Ishikawa (cell line): ENCODE data around the gene IP6K3.

Experiments used
- CEBPB ChIP-seq: IDR thresholded peaks from 2 replicates; pipeline ENCODE4 v1.6.1; 2012
- CREB1 ChIP-seq: IDR thresholded peaks from 2 replicates; pipeline ENCODE4 v1.6.1; 2012; ENCODE audit warnings: low read depth
- EGR1 ChIP-seq: IDR thresholded peaks from 2 replicates; pipeline ENCODE4 v1.6.1; 2012
- EP300 ChIP-seq: IDR thresholded peaks from 2 replicates; pipeline ENCODE4 v1.6.1; 2012; ENCODE audit warnings: borderline replicate concordance
- FOXM1 ChIP-seq: IDR thresholded peaks from 2 replicates; pipeline ENCODE4 v1.6.1; 2012; ENCODE audit warnings: low read depth, borderline replicate concordance
- MAX ChIP-seq: IDR thresholded peaks from 2 replicates; pipeline ENCODE4 v1.6.1; 2012
- NFIC ChIP-seq: IDR thresholded peaks from 2 replicates; pipeline ENCODE4 v1.6.1; 2012
- RAD21 ChIP-seq: IDR thresholded peaks from 2 replicates; pipeline ENCODE4 v1.6.1; 2012; ENCODE audit warnings: low read depth
- REST ChIP-seq: IDR thresholded peaks from 2 replicates; pipeline ENCODE4 v1.6.1; 2012; ENCODE audit warnings: low read depth, mild to moderate bottlenecking
- TAF1 ChIP-seq: IDR thresholded peaks from 2 replicates; pipeline ENCODE4 v1.6.1; 2012; ENCODE audit warnings: low read depth, mild to moderate bottlenecking
- TCF12 ChIP-seq: IDR thresholded peaks from 2 replicates; pipeline ENCODE4 v1.6.1; 2012; ENCODE audit warnings: low read depth
- TEAD4 ChIP-seq: IDR thresholded peaks from 2 replicates; pipeline ENCODE4 v1.6.1; 2012
- YY1 ChIP-seq: IDR thresholded peaks from 2 replicates; pipeline ENCODE4 v1.6.1; 2012; ENCODE audit warnings: low read depth
- ZBTB7A ChIP-seq: IDR thresholded peaks from 2 replicates; pipeline ENCODE4 v1.6.1; 2012; ENCODE audit warnings: low read depth
- TF ChIP-seq, protein P1 (sequence below): IDR thresholded peaks from 2 replicates; pipeline ENCODE4 v1.6.1; 2012

IP6K3 gene

GRCh38 chr6:33770833-33771145 is 24.1 kb upstream of the IP6K3 start:
- TF ChIP-seq EP300 (no peak), CEBPB (no peak), TCF12 (no peak), YY1 (no peak), NFIC (no peak), ZBTB7A (no peak), FOXM1 (no peak), MAX (no peak), REST (no peak), TAF1 (no peak), EGR1 (no peak)
- TF ChIP-seq, protein P1, sequence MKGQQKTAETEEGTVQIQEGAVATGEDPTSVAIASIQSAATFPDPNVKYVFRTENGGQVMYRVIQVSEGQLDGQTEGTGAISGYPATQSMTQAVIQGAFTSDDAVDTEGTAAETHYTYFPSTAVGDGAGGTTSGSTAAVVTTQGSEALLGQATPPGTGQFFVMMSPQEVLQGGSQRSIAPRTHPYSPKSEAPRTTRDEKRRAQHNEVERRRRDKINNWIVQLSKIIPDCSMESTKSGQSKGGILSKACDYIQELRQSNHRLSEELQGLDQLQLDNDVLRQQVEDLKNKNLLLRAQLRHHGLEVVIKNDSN, result no peak

- TF ChIP-seq CEBPB (no peak), TAF1 (no peak), MAX (no peak), TEAD4 (no peak), ZBTB7A (no peak), EGR1 (no peak), YY1 (no peak), CREB1 (no peak), FOXM1 (no peak), RAD21 (no peak), TCF12 (no peak), REST (no peak), NFIC (no peak), EP300 (no peak)
- TF ChIP-seq, protein P1, result no peak
Observed at GRCh38 chr6:33770124-33770832, 23.6 kb upstream of the IP6K3 start.

- TF ChIP-seq REST (no peak), MAX (no peak), EGR1 (no peak), CEBPB (no peak), TAF1 (no peak), RAD21 (no peak), FOXM1 (no peak), ZBTB7A (no peak), EP300 (no peak), TEAD4 (no peak), YY1 (no peak), NFIC (no peak), TCF12 (no peak), CREB1 (no peak)
- TF ChIP-seq, protein P1, result no peak
Observed at GRCh38 chr6:33769248-33769821, 22.6 kb upstream of the IP6K3 start.
